HG02840 (cell line): ENCODE data around the gene FZD10.

Experiments
- ATAC-seq: cut with Tn5 transposase; IDR thresholded peaks from one replicate; pipeline ENCODE4 v1.9.1; 2021; ENCODE audit warnings: mild to moderate bottlenecking, moderate library complexity, moderate number of reproducible peaks; ENCODE audit not compliant: unreplicated experiment, low FRiP score

Gene FZD10

DNA sequence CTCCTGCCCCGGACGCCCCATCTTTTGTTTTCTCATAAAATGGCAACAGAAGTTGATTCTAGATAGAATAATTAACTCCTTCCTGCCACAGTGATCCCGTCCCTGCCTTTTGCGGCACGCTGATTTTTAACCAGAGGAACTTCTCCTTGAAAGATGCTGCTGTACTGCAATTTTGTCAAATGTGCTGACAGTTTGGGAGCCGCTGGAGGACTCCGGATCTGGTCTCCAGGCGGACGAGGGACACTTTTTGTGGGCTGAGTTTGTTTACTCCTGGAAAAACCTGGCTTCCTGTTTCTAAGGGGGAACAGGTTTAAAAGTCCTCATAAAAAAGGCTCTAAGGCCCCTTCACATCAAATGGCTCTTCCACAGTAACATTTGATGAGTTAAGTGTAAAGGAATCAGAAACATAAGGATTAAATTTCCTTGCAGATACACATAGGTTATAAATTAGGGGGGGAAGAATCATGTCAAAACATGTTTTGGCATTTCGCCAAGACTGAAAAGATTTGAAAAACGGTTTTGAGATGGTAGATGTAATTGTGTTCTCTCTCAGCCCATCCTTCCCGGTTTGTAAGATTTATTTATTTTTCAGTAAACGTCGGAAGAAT lies 15.5 kb downstream of the FZD10 start:
- ATAC-seq = no peak

DNA sequence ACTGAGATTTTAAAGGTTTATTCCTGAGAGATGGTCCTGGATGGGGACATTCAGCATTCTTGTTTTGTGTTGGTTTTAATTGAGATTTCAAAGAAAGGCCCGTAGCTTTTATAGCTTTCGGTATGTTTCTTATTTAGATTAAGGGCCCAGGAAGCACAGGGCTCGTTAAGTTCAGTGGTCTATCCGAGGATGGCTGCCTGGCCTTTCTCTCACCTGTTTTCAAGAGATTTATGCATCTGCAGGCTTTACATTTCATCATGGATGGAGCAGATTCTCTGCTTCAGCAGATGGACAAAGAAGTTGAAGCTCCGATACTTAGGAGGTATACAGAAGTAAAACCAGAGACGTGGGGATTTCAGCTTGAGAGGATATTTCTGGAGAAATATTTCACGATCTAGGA lies 16.0 kb downstream of the FZD10 start:
- ATAC-seq = no peak

DNA sequence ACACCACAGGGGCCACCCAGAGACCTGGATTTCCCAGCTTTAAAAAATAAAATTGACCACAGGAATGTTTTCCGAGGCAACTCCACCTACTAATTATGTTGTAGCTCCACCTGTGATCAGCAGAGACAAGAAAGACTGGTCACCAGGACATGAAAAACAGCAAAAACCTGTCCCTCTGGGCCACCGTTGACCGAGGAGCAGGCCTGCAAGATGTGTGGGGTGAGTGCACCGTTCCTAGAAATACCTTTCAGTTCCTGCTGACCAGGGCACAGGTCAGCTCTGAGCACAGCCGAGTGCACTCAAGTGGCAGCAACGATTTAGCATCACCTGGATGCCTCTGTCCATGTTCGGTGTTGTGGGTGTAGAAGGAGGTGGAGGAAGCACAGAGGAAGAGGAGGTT lies 16.9 kb downstream of the FZD10 start:
- no peak for ATAC-seq

DNA sequence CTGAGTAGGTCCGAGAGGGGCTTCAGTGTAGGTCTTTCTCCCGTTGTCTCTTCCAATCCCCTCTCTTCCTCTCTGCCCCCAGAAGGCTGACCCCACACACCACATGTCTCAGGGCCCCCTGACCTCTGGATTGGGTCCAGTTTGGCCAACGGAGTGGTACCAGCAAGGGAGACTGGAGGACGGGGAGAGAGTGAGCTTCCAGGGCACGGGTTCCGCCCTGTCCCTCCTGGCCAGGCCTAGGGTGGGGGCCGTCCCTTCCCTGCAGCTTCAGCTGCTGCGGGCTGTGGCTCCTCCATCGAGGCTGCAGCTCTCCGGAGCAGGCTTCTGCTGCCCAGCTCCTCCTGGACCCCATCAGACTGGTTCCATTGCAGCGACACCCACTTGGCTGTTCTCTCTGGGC lies 17.4 kb downstream of the FZD10 start:
- ATAC-seq = no peak

DNA sequence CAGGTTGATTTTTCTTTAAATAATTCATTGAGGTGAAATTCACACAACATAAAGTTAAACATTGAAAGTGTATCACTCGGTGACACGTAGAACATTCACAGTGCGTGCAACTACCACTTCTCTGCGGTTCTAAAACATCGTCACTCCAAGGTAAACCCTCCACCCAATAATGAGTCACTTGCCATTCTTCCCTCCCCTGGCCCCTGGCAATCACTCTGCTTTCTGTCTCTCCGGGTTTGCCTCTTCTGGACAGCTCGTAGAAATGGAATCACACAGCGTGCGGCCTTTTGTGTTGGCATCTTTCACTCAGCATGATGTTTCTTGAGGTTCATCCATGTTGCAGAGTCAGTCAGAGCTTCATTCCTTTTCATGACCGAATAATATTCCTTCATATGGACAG lies 18.9 kb downstream of the FZD10 start:
- ATAC-seq = no peak

DNA sequence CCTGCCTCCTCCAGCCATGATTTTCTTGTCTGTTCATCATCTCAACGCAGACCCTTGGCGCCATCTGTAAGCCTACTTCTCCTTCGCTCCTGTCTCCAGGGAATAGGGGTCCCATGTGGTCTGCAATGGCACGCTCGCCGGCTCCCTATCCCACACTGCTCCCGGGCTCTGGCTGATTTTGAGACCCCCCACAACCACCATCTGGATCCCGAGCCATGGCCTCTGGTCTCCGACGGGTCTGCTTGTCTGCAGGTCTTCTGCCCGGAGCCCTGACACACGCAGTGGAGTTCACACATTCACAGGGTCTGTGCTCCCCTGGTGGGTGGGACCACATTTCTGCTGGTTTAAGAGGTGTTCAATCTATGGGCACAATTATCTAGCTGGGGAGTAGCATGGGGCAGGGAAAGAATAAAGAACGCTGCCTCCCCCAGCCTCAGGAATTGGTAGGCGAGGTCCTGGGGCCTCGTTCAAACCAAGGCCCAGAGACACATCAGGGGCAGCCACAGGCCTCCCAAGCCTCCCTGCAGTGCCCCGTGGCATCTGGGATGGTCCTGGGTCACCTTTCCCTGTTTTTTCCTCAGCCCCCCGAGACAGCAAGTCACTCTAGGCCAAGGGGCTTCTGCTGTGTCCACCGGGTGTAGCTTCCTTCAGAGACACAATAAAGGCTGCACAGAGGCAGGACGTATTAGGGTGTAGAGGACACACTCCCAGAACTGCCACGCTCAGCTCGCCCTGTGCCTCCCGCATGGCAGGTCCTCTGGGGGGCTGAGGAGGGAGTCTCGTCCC lies 21.5 kb downstream of the FZD10 start:
- no peak for ATAC-seq

DNA sequence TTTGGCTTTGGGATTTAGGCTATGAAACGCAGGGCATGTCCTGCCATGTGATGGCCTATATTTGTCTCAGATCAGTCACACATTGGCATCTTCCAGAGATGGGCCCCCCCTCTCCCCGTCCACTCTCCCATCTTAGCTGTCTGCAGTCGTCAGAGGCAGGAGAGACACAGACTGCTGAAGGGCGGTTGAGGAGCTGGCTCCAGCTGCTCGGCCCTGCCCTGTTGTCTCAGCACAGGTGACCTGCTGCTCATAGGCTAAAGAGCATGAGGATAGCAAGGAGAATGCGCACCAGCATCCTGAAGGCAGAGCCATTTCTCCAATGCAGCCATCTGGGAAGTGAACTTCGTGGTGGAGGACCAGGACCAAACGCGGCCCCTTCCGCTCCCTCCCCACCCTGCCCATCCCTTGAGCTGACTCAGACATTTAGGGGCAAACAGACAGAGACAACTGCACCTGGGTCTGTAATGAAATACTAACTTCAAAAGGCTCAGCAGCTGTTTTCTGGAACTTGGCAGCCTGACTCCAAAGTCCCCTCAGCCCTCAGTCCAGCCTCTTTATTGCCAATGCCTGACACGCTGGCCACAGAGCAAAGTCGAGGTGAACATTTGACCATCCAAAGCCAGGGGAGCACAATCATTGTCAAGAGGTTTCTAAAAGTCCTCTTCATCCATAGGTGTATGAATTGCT lies 22.3 kb downstream of the FZD10 start:
- no peak for ATAC-seq

DNA sequence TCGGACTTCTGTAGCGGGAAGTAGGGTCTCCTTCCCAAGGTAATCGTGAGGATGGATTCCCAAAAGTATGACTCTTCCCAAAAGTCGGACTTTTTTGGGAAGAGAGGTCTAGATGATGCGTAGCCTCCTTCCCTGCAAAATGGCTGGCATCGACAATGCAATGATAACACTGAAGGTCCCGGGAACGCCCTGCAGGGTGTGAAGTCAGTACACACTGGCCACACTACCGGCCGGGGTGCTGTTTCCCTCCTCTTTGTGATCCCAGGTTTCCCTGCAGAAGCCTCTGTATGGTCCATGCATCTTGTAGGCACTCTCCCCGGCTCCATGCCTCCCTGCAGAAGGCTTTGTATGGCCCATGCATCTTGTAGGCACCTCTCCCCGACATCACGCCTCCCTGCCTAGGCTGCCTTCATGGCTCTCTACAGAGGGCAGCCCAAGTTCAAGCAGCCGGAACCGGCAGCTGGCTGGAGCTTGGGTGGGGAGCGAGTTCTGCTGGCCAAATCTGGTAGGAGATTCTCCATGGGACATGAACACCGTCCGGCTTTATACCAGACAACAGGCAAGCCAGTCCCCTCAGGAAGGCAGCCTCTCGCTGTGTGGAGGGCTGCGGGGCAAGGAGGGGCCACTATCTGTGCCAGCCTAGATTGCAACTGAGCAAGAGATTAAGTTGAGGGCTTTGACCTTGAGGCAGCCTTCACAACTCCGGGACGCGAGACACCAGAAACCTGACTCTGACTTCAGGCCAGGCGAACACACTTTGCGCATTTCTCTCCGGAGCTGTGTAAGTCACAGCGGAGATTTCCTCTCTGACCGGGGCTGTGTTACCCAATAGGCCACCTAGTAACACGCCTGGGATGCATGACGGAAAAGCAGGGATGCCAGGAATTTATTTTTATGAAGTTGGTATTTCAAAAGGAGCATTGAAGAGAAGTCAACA lies 23.5 kb downstream of the FZD10 start:
- ATAC-seq = no peak

DNA sequence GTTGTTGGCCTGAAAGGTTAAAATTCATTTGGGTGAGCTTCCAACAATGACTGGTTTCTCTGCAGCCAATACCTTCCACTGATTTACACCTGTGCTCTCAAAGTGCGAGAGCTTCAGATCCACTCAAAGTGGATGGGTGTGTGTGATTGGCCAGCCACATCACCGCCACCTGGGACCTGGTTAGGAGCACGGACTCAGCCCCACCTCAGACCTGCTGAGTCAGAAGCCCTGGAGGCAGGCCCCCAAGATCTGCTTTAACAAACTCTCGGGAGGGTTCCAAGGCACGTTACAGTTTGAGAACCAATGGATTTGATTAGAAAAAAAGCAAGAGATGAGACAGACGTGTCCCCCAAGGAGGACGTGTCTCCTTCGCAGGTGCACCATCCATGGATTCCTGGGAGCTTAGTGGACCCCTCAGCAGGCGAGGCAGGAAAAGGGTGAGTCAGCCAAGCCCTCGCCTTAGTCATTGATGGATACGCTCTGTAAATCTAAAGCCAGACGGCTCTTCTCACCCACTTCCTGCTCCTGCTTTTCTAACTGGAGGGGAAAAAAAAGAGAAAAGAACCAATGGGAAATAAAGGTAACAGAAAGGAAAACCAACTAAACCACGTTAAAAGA lies 24.5 kb downstream of the FZD10 start:
- ATAC-seq = no peak

DNA sequence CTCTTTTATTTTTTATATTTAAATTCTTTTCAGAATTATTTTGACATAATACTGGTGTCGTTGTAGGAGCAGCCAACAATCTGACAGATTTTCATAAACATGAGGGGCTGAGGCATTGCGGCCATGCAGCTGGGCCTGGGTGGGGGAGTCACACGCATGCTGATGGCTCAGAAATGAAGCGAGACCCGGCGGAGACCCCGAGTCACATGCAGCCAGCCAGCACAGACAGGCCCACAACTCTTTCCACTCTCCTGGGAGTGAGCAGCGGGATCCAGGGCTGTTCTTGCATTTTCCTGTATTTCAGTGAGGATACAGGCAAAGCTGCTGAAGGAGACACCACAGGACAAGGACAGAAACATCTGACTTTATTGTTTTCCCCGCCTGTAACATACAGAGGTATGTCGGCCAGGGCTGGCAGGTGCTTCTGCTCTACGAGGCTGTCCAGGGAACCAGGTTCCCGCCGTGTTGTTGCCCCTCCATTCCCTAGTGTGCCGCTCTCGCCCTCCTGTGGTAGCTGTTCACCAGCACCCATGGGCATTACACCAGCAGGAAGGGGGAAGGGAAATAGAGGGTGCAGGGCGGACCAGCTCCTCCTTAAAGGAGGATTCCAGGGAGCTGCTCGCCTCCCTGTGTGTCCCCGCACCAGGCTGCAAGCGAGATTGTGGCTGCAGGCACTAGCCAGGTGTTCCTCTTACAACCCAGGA lies 30.5 kb downstream of the FZD10 start:
- no peak for ATAC-seq

DNA sequence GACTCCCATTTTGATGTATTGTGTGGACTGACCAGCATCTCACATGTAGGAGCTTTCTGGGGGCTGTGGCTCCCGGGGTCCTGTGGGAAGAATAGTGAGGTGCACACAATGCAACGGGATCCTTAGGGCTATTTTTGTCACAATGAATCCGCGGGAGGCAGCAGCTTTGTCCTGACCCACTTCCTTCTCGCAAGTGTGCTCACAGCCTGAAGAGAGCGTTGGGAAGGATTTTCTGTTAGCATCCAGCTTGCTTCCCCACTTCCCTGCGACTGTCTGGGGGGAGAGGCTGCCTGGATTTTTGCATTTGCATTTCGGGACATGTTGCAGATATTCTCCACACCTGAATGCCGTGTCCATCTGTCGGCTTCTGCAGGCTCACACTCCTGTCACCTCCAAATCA lies 31.9 kb downstream of the FZD10 start:
- no peak for ATAC-seq

DNA sequence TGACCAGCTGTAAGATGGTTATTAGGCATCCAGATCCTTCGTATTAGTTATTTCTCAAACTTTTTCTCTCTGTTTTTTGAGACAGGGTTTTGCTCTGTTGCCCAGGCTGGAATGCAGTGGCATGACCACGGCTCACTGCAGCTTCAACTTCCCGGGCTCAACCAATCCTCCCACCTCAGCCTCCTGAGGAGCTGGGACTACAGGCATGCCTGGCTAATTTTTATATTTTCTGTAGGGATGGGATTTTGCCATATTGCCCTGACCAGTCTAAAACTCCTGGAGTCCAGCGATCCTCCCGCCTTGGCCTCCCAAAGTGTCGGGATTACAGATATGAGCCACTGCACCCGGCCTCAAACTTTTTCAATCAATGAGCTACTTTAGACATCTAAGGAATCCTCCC lies 33.1 kb downstream of the FZD10 start:
- ATAC-seq = no peak

DNA sequence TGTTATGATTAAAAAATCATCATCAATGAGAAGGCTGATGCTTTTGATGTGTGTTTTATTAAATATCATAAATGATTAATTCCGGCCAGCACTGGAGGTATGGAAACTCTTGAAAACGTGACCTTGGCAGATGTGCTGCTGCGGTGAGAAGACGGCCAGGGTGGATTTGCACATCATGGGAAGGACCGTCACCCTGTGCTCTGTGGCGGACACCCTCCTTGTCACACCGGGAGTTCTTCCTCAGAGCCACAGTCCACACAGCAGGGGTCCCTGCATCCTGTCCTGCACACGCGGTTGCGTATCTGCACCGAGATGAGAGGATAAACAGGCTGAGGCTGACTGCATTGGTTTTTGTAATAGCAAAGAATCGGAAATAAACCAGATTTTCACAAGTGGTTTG lies 33.5 kb downstream of the FZD10 start:
- no peak for ATAC-seq

DNA sequence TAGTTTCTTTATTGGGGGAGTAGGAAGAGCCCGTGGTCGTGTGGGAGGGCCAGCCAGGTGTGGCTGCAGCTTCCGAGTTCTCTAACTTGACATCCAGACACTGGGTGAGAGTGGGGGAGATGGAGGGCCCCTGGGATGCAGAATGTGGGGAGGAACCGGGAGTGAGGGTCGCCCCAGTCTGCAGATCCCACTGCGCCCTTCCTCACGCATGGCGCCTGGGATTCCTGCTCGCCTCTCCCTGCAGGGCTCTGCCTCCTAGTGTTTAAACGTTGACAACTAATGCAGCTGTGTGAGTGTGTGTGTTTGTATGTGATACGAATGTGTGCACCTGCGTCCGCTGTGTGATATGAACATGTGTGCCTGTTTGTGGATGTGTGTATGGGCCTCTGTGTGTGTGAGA lies 34.6 kb downstream of the FZD10 start:
- ATAC-seq = no peak

DNA sequence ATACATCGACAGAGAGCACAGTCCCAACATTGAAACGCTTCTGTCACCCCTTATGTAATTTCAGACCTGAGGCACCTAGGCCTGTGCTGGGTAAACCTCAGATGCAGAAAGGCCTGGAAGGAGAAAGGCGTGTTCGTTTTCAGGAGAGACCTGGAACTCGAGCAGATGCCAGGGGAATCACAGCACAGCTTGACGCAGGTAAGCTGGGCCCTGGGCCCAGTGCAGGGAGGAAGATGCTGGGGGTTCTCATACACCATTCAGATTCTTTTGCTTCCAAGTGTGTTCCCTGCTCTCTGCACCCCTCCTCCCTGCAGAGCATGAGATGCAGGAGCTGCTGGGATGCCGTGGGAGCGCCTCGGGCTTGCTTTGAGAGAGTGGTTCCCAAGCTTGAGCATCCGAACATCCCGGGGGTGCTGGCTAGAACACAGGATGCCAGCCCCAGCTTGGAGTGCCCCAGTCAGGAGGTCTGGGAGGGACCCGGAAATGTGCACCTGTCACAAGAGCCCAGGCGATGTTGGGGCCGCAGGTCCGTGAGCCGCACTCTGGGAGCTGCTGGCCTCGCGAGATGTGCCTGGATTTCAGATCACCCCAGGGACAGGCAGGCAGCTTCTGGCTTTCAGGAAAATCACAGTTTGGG lies 35.9 kb downstream of the FZD10 start:
- no peak for ATAC-seq

DNA sequence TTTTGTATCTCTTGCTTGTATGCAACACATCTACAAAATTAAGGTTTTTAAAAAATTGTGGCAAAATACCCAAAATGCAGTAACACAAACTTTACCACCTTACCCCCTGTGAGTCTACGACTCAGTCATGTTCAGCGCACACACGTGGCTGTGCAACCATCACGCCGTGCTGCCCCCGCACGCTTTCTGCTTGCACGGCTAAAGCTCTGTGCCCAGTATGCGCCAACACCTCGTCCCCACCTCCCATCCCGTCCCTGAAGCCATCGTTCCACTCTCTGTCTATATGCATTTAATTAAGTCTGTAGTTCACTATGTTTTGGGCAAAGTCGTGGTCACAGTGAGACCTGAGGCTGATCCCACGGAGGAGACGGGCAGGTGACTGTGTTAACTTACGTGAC lies 36.4 kb downstream of the FZD10 start:
- no peak for ATAC-seq

DNA sequence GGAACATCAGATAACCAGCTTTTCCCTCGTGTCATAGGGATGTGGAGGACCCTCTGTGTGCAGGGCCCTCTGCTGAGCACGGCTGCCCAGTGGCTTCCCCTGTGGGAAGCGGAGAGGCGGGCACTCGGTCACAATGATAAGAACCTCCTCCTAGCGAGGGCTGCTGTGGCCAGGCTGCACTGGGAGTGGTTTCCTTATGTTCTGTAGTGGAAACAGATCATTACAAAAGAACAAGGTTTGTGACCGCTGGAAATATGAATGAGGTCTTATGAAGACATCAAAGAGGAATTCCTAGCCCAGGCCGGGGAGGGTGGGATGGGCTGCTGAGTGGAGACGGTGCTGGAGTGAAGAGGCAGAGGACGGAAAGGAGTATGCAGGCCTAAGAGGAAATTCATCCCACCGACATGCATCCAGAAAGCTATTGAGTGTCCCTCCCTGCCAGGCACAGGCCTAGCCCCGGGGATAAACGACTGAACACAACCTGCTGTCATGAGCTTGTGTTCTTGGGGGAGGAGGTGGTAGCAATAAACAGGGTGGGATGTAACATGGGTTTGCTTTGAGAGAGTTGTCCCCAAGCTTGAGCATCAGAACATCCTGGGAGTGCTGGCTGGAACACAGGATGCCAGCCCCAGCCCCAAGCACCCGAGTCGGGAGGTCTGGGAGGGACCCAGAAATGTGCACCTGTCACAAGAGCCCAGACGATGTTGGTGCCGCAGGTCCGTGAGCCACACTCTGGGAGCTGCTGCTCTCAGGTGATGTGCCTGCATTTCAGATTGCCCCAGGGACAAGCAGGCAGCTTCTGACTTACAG lies 37.5 kb downstream of the FZD10 start:
- ATAC-seq = no peak

DNA sequence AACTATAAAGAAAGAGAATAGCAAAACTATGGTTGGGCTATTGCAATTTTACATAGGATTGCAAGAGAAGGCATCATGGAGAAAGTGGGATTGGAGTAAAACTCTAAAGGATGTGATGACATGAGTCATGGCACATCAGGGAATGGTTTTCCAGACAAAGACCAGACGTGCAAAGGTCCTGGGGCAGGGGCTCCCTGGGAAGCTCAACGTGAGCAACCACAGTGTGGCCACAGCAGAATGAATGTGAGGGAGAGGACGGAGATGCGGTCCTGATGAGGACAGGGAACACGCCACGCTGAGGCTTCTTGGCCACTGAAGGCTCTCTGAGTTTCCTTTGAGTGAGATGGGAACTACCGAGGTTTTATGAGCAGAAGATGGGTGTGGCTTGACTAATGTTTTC lies 38.2 kb downstream of the FZD10 start:
- ATAC-seq = no peak
